ENCODE measurements around the gene RRP1B. TPM values are rescaled to one million over a fixed set of nuclear protein-coding genes. Genes with fewer than 3 reads are reported as not detected.
A peak's percentile ranks its signal among the peaks of the same experiment; 100 is the strongest.

Gene RRP1B
- total RNA-seq, 1 donor from 2014 or later = 43.3 TPM

DNA sequence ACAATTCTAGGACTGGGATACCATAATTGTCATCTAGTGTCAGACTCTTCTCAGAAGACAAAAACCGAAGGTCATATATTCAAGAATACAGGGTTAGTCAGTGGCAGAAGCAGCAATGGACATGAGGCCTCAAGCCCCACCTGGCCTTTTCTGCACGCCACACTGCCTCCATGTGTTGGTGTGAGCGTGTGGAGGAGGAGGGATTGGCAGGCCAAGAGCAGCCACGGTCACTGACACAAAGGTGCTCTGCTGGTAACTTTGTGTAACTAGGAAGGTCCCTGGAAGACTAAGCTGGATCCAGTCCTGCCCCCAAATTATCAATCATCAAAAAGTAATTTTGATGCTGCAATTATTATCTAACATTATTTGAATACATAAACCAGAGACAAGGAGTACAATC lies 35.0 kb upstream of the RRP1B start:
- Mint-ChIP-seq H3K36me3 (peaks cover 16% of the 10 kb centered on the region), H3K27ac (no peak overlapping the region), H3K4me1 (ENCODE audit: unreplicated experiment) (no peaks in the 10 kb centered on the region), H3K27me3 (no peaks in the 10 kb centered on the region), H3K4me3 (no peak overlapping the region), H3K9me3 (peaks cover 10% of the 10 kb centered on the region)
- DNase-seq (ENCODE audit: extremely low spot score, unreplicated experiment) = no peak
- no peak for TF ChIP-seq CTCF (conservative IDR thresholded peaks at IDR 0.05)

GRCh38 chr21:43626390-43626789 lies 33.0 kb upstream of the RRP1B start:
- peaks cover 10% of the 10 kb centered on the region for H3K36me3 Mint-ChIP-seq
- no peak for TF ChIP-seq CTCF (conservative IDR thresholded peaks at IDR 0.05)
- H3K27me3 Mint-ChIP-seq = no peaks in the 10 kb centered on the region
- no peak overlapping the region for H3K27ac Mint-ChIP-seq
- DNase-seq (ENCODE audit: extremely low spot score, unreplicated experiment) = no peak
- H3K4me1 Mint-ChIP-seq (ENCODE audit: unreplicated experiment) = no peaks in the 10 kb centered on the region
- H3K9me3 Mint-ChIP-seq = peaks cover 5% of the 10 kb centered on the region
- no peak overlapping the region for H3K4me3 Mint-ChIP-seq

DNA sequence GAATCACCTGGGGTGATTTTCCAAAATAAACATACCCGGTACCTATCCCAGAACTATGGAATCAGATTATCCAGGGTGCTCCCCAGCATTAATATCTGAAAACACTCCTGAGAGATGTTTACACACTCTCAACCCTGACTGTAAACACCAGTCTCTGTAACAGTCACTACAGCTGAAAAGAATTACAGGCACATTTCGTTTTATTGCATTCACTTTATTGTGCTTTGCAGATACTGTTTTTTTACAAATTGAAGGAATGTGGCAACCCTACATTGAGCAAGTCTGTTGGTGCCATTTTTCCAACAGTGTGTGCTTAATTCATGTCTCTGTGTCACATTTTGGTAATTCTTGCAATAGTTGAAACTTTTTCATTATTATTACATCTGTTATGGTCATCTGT lies 31.8 kb upstream of the RRP1B start:
- H3K9me3 Mint-ChIP-seq = peaks cover 5% of the 10 kb centered on the region
- H3K27me3 Mint-ChIP-seq = no peaks in the 10 kb centered on the region
- peaks cover 14% of the 10 kb centered on the region for H3K36me3 Mint-ChIP-seq
- no peaks in the 10 kb centered on the region for H3K4me1 Mint-ChIP-seq (ENCODE audit: unreplicated experiment)
- TF ChIP-seq CTCF (conservative IDR thresholded peaks at IDR 0.05) = no peak
- no peak for DNase-seq (ENCODE audit: extremely low spot score, unreplicated experiment)
- no peak overlapping the region for H3K4me3 Mint-ChIP-seq
- no peak overlapping the region for H3K27ac Mint-ChIP-seq

DNA sequence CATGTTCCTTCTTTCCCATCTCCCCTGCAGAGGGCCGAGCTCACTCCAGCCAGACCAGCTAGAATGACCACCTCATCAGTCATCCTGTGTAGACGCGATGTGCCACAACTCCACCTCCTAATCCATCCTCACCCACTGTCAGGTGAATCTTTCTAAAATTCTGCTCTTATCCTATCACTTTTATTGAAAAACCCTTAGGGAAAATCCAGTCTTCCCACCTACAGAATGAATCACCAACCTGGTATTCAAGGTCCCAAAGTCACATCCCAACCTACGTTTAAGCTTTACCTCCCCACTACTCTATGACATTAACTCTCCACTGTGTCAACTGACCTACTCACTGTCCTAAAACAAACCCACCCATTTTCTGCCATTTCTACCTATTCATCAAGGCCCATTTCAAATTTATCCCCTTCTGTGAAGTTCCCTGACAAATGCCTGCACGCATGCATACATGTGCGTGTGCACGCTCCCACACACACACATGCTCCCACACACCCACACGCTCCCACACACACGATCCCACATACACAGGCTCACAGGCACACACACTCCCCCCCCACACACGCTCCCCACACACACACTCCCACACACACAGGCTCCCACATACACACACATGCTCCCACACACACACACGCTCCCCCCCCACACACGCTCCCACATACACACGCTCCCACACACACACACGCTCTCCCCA lies 27.8 kb upstream of the RRP1B start:
- Mint-ChIP-seq H3K27me3 (no peaks in the 10 kb centered on the region), H3K4me3 (peak overlapping the region; percentile 1), H3K9me3 (peaks cover 5% of the 10 kb centered on the region), H3K36me3 (peaks cover 14% of the 10 kb centered on the region), H3K27ac (peak overlapping the region; percentile 10), H3K4me1 (ENCODE audit: unreplicated experiment) (no peaks in the 10 kb centered on the region)
- no peak for DNase-seq (ENCODE audit: extremely low spot score, unreplicated experiment)
- TF ChIP-seq CTCF (conservative IDR thresholded peaks at IDR 0.05) = no peak

- no peak overlapping the region for H3K27ac Mint-ChIP-seq
- no peaks in the 10 kb centered on the region for H3K4me1 Mint-ChIP-seq (ENCODE audit: unreplicated experiment)
- H3K27me3 Mint-ChIP-seq = no peaks in the 10 kb centered on the region
- H3K36me3 Mint-ChIP-seq = peaks cover 14% of the 10 kb centered on the region
- no peak overlapping the region for H3K4me3 Mint-ChIP-seq
- TF ChIP-seq CTCF (conservative IDR thresholded peaks at IDR 0.05) = no peak
- no peak for DNase-seq (ENCODE audit: extremely low spot score, unreplicated experiment)
- H3K9me3 Mint-ChIP-seq = peaks cover 5% of the 10 kb centered on the region
These were observed 26.9 kb upstream of the RRP1B start for GRCh38 chr21:43632373-43632905.
